ENCODE results near the gene SPAG16.

GRCh38 chr2:213316001-213316735 is 31.9 kb downstream of the SPAG16 start:
- TF ChIP-seq, protein P1, sequence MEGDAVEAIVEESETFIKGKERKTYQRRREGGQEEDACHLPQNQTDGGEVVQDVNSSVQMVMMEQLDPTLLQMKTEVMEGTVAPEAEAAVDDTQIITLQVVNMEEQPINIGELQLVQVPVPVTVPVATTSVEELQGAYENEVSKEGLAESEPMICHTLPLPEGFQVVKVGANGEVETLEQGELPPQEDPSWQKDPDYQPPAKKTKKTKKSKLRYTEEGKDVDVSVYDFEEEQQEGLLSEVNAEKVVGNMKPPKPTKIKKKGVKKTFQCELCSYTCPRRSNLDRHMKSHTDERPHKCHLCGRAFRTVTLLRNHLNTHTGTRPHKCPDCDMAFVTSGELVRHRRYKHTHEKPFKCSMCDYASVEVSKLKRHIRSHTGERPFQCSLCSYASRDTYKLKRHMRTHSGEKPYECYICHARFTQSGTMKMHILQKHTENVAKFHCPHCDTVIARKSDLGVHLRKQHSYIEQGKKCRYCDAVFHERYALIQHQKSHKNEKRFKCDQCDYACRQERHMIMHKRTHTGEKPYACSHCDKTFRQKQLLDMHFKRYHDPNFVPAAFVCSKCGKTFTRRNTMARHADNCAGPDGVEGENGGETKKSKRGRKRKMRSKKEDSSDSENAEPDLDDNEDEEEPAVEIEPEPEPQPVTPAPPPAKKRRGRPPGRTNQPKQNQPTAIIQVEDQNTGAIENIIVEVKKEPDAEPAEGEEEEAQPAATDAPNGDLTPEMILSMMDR (conservative IDR thresholded peaks at IDR 0.05; ENCODE audit: low read depth, low read length) = no peak
- no peak for TF ChIP-seq EZH2 (IDR thresholded peaks at IDR 0.05; ENCODE audit: low read length, unreplicated experiment)
